Endothelial cell of umbilical vein (primary cell): ENCODE results near the gene RABL3. TPM values are rescaled to one million over a fixed set of nuclear protein-coding genes. Genes with fewer than 3 reads are reported as not detected.

Experiments
- BruUV-seq: library from RNA; stranded (reverse); fragments of 400-500 nt; replicated peaks from 2 replicates; lab custom pipeline; 2021; lab: Mats Ljungman, UMichigan
- CTCF ChIA-PET: fragments of 300-600, 350-600 bp; sonication (Branson Sonifier 250); formaldehyde crosslinking; loops from one replicate; lab custom pipeline; 2021; ENCODE audit warnings: antibody characterized with exemption, inconsistent platforms; lab: Charles Lee
- POLR2A ChIA-PET: fragments of 300-600, 350-600 bp; sonication (Branson Sonifier 250); formaldehyde crosslinking; loops from one replicate; lab custom pipeline; 2021; ENCODE audit warnings: antibody characterized with exemption, inconsistent platforms; lab: Charles Lee
- DNase-seq: peaks from one replicate; pipeline ENCODE4 v3.0.0-alpha.2; 2011; ENCODE audit warnings: low read depth, low spot score
- FAIRE-seq: peaks from 2 replicates; lab custom pipeline; 2011; peaks lifted over from hg19 to GRCh38; lab: Jason Lieb, UNC
- H2AFZ ChIP-seq: 2 replicates; pipeline ENCODE4 v1.6.0; 2012; ENCODE audit warnings: low read depth, low read length, control low read depth, inconsistent platforms
- H3K27ac ChIP-seq: 2 replicates; pipeline ENCODE4 v1.5.1; 2011; ENCODE audit warnings: low read depth, mild to moderate bottlenecking, control low read depth, low read length, moderate library complexity; ENCODE audit not compliant: insufficient read depth
- H3K27me3 ChIP-seq, 2 experiments: 2 replicates each; pipeline versions ENCODE4 v1.6.0 to v1.6.1; 2011; ENCODE audit warnings: low read length in 2 of 2, mixed read lengths in 1 of 2; ENCODE audit not compliant: control insufficient read depth in 2 of 2, insufficient read depth in 2 of 2
- H3K36me3 ChIP-seq, 2 experiments: 2 replicates in 1 of 2; 3 replicates in 1 of 2; pipeline ENCODE4 v1.5.1; 2011; ENCODE audit warnings: low read length in 2 of 2, mild to moderate bottlenecking in 1 of 2, moderate library complexity in 1 of 2; ENCODE audit not compliant: control insufficient read depth in 2 of 2, insufficient read depth in 2 of 2; ENCODE audit errors: extremely low read depth in 1 of 2
- H3K4me1 ChIP-seq: 3 replicates; pipeline ENCODE4 v1.5.1; 2011; ENCODE audit warnings: mild to moderate bottlenecking, low read length; ENCODE audit not compliant: control insufficient read depth, insufficient read depth; ENCODE audit errors: extremely low read depth
- H3K4me2 ChIP-seq: 2 replicates; pipeline ENCODE4 v1.6.1; 2011; ENCODE audit warnings: low read length, control low read depth, mixed read lengths; ENCODE audit not compliant: insufficient read depth
- H3K4me3 ChIP-seq, 3 experiments: fragments of 200-600 bp in 1 of 3; sonication (generic), shearing (Covaris generic) in 1 of 3; replicated peaks in 1 of 3; 2 replicates each; pipeline ENCODE4 v1.5.1; 2011 to 2016; ENCODE audit warnings: control low read depth in 3 of 3, low read length in 3 of 3, mild to moderate bottlenecking in 2 of 3, inconsistent platforms in 1 of 3, low read depth in 1 of 3, moderate library complexity in 1 of 3; ENCODE audit not compliant: insufficient read depth in 1 of 3
- H3K79me2 ChIP-seq: 2 replicates; pipeline ENCODE4 v1.6.0; 2012; ENCODE audit warnings: low read length, inconsistent platforms; ENCODE audit not compliant: control insufficient read depth, insufficient read depth
- H3K9ac ChIP-seq: replicated peaks from 2 replicates; pipeline ENCODE3; 2011; ENCODE audit warnings: low read length, control low read depth; ENCODE audit not compliant: insufficient read depth; ENCODE audit errors: extremely low read depth
- H3K9me1 ChIP-seq: replicated peaks from 3 replicates; pipeline ENCODE4 v1.6.0; 2011; ENCODE audit warnings: mild to moderate bottlenecking, low read length; ENCODE audit not compliant: control insufficient read depth, insufficient read depth; ENCODE audit errors: extremely low read depth
- H3K9me3 ChIP-seq: replicated peaks from 2 replicates; pipeline ENCODE4 v1.5.1; 2012; ENCODE audit warnings: low read length, inconsistent platforms; ENCODE audit not compliant: control insufficient read depth, insufficient read depth
- H4K20me1 ChIP-seq: replicated peaks from 2 replicates; pipeline ENCODE3; 2011; ENCODE audit warnings: mild to moderate bottlenecking, low read length; ENCODE audit not compliant: control insufficient read depth, insufficient read depth; ENCODE audit errors: extremely low read depth
- EZH2 ChIP-seq: IDR thresholded peaks from 2 replicates; pipeline ENCODE4 v1.6.1; 2012; ENCODE audit warnings: borderline replicate concordance, low read depth, mild to moderate bottlenecking, moderate library complexity, low read length, inconsistent platforms; ENCODE audit not compliant: severe bottlenecking
- FOS ChIP-seq: IDR thresholded peaks from 2 replicates; pipeline ENCODE4 v1.6.1; 2011; ENCODE audit warnings: mild to moderate bottlenecking, low read length, moderate library complexity, borderline replicate concordance; ENCODE audit not compliant: insufficient read depth
- GATA2 ChIP-seq: IDR thresholded peaks from 2 replicates; pipeline ENCODE4 v1.7.0; 2011; ENCODE audit warnings: low read depth, mild to moderate bottlenecking, moderate library complexity, mixed read lengths, low read length; ENCODE audit not compliant: insufficient read length, insufficient read depth
- JUN ChIP-seq: IDR thresholded peaks from 2 replicates; pipeline ENCODE4 v1.6.1; 2011; ENCODE audit warnings: borderline replicate concordance, low read depth; ENCODE audit not compliant: insufficient read length, insufficient read depth
- MYC ChIP-seq: IDR thresholded peaks from one replicate; pipeline ENCODE4 v1.6.1; 2011; ENCODE audit warnings: mild to moderate bottlenecking, low read depth, low read length
- POLR2A ChIP-seq: IDR thresholded peaks from 2 replicates; pipeline ENCODE4 v1.6.1; 2012; ENCODE audit warnings: low read depth, mild to moderate bottlenecking, control low read depth, low read length
- POLR2AphosphoS5 ChIP-seq: IDR thresholded peaks from 2 replicates; pipeline ENCODE4 v1.6.1; 2012; ENCODE audit warnings: low read depth, mild to moderate bottlenecking, control low read depth, low read length, moderate library complexity; ENCODE audit not compliant: insufficient read depth
- dilution Hi-C: fragments of 300-500 bp; cut with MboI; formaldehyde crosslinking; loops from one replicate; pipeline ENCODE4 v1.15.0; 2019; ENCODE audit warnings: low sequenced_read_pairs; ENCODE audit not compliant: extremely low pct_ligation_motif_present
- intact Hi-C: fragments of 100-400 bp; cut with micrococcal nuclease; formaldehyde crosslinking; loops from one replicate; pipeline ENCODE4 v1.10.0; 2022
- polyA plus RNA-seq, 4 experiments: library from polyadenylated mRNA; depleted of rRNA in 3 of 4; stranded (reverse) in 3 of 4; unstranded in 1 of 4; fragments of >200 nt; gene quantifications; 2 replicates each; pipeline versions ENCODE4 v1.2.1 to v1.2.3, GENCODE V29; 2011 to 2012; ENCODE audit warnings: missing spikeins in 1 of 4
- total RNA-seq: library from RNA; stranded (reverse); gene quantifications from 2 replicates; pipeline ENCODE4 v1.2.3, GENCODE V29; 2021
- TF ChIP-seq, protein P1 (sequence below), 2 donors: IDR thresholded peaks; 1 replicate in 1 of 2; 2 replicates in 1 of 2; pipeline ENCODE4 v1.5.1; 2011; ENCODE audit warnings: low read length in 2 of 2, mild to moderate bottlenecking in 2 of 2, moderate library complexity in 2 of 2, control low read depth in 1 of 2, inconsistent platforms in 1 of 2, low read depth in 1 of 2; ENCODE audit not compliant: insufficient read depth in 1 of 2; ENCODE audit errors: extremely low read depth in 1 of 2
- TF ChIP-seq, protein P2 (sequence below): IDR thresholded peaks from 2 replicates; pipeline ENCODE4 v1.6.1; 2011; ENCODE audit not compliant: insufficient read depth, insufficient read length

RABL3 gene
- total and polyA plus RNA-seq, 2 donors (not counting 3 experiments of a cell fraction or from before 2014, with no cell fraction given) = 4.3 to 24.9 TPM

- TF ChIP-seq POLR2A = no peak
- TF ChIP-seq GATA2 = no peak
- no peak for TF ChIP-seq EZH2
- TF ChIP-seq, protein P1, sequence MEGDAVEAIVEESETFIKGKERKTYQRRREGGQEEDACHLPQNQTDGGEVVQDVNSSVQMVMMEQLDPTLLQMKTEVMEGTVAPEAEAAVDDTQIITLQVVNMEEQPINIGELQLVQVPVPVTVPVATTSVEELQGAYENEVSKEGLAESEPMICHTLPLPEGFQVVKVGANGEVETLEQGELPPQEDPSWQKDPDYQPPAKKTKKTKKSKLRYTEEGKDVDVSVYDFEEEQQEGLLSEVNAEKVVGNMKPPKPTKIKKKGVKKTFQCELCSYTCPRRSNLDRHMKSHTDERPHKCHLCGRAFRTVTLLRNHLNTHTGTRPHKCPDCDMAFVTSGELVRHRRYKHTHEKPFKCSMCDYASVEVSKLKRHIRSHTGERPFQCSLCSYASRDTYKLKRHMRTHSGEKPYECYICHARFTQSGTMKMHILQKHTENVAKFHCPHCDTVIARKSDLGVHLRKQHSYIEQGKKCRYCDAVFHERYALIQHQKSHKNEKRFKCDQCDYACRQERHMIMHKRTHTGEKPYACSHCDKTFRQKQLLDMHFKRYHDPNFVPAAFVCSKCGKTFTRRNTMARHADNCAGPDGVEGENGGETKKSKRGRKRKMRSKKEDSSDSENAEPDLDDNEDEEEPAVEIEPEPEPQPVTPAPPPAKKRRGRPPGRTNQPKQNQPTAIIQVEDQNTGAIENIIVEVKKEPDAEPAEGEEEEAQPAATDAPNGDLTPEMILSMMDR (IDR thresholded peaks at IDR 0.05; ENCODE audit: extremely low read depth in 1 of 2, insufficient read depth in 1 of 2, low read depth in 1 of 2, low read length in 2 of 2) = no peak
- TF ChIP-seq, protein P2, sequence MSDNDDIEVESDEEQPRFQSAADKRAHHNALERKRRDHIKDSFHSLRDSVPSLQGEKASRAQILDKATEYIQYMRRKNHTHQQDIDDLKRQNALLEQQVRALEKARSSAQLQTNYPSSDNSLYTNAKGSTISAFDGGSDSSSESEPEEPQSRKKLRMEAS = no peak
- no peak for TF ChIP-seq JUN
- no peak for TF ChIP-seq MYC
- no peak for TF ChIP-seq POLR2AphosphoS5
- TF ChIP-seq FOS = no peak
- BruUV-seq = no TSS peak
- Histone ChIP-seq H3K79me2 (peaks cover 28% of the 10 kb centered on the region), H3K4me3 (no peak overlapping the region), H3K27me3 (no peaks in the 10 kb centered on the region), H3K9ac (no peak overlapping the region), H3K9me3 (no peaks in the 10 kb centered on the region), H3K9me1 (no peaks in the 10 kb centered on the region), H4K20me1 (no peaks in the 10 kb centered on the region), H3K36me3 (peaks cover 0 to 6% of the 10 kb centered on the region in 2 experiments), H2AFZ (no peak overlapping the region), H3K4me1 (peaks cover 4% of the 10 kb centered on the region), H3K4me2 (no peak overlapping the region), H3K27ac (no peak overlapping the region)
- intact Hi-C loops = no loop called here
- FAIRE-seq = no peak
- ChIA-PET CTCF (interaction anchor here (1.1 to 1.6 kb wide), 2 partner anchors 14 to 24 kb away, joined by 4 to 7 read pairs; no protein-coding TSS in a partner anchor), POLR2A (no interaction called here)
- dilution Hi-C loops = no loop called here
- DNase-seq = no peak
These were observed 28.6 kb upstream of the RABL3 start for GRCh38 chr3:120770891-120771290.
